Measurements from ENCODE around the gene MED31. TPM values are rescaled to one million over a fixed set of nuclear protein-coding genes. Genes with fewer than 3 reads are reported as not detected.

The MED31 gene
- total and polyA plus RNA-seq, 2 donors (not counting 3 experiments of a cell fraction or from before 2014, with no cell fraction given): 13.7 to 29.4 TPM

DNA sequence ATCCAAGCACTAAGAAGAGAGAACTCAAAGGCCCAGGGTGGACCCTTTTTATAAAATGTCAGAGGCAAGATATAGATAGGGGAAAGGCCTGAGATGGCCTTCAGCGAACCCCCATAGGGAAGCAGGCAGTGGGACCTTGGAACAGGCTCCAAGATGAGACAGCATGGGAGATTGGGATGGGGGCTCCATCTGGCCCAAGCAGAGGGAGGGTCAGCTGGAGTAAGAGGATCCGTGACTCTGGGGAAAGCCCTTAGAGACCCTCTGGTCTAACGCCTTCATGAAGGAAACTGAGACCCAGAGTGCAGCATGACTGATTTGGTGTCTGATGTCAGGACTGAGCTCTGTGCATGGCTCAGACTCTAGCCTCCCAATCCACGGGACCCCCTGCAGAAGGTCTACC lies 30.9 kb upstream of the MED31 start:
- H3K9me1 ChIP-seq (replicated peaks; ENCODE audit: control insufficient read depth, extremely low read depth, insufficient read depth, low read length): no peaks in the 10 kb centered on the region
- H3K9me3 ChIP-seq (replicated peaks; ENCODE audit: control insufficient read depth, insufficient read depth, low read length): no peaks in the 10 kb centered on the region
- no peaks in the 10 kb centered on the region for H4K20me1 ChIP-seq (replicated peaks; ENCODE audit: control insufficient read depth, extremely low read depth, insufficient read depth, low read length)
- CTCF ChIA-PET: interaction anchor here (0.9 to 1.3 kb wide), 2 partner anchors 16 to 229 kb away, joined by 3 read pairs; no protein-coding TSS in a partner anchor
- H2AFZ ChIP-seq (ENCODE audit: low read depth, low read length): no peak overlapping the region
- H3K79me2 ChIP-seq (ENCODE audit: control insufficient read depth, insufficient read depth, low read length): no peaks in the 10 kb centered on the region
- no peaks in the 10 kb centered on the region for H3K4me1 ChIP-seq (ENCODE audit: control insufficient read depth, extremely low read depth, insufficient read depth, low read length)
- BruUV-seq (replicated peaks): no TSS peak
- POLR2A ChIA-PET: no interaction called here
- FAIRE-seq: no peak
- H3K36me3 ChIP-seq (ENCODE audit: control insufficient read depth in 2 of 2, extremely low read depth in 1 of 2, insufficient read depth in 2 of 2, low read length in 2 of 2): no peaks in the 10 kb centered on the region
- no peak overlapping the region for H3K27ac ChIP-seq (ENCODE audit: insufficient read depth, low read depth, low read length)
- no peak overlapping the region for H3K4me3 ChIP-seq (replicated peaks in 1 of 3; ENCODE audit: insufficient read depth in 1 of 3, low read depth in 1 of 3, low read length in 3 of 3)
- H3K9ac ChIP-seq (replicated peaks; ENCODE audit: extremely low read depth, insufficient read depth, low read length): no peak overlapping the region
- TF ChIP-seq, protein P1, sequence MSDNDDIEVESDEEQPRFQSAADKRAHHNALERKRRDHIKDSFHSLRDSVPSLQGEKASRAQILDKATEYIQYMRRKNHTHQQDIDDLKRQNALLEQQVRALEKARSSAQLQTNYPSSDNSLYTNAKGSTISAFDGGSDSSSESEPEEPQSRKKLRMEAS (IDR thresholded peaks at IDR 0.05; ENCODE audit: insufficient read depth, insufficient read length): no peak
- TF ChIP-seq POLR2AphosphoS5 (IDR thresholded peaks at IDR 0.05; ENCODE audit: insufficient read depth, low read depth, low read length) (no peak), EZH2 (IDR thresholded peaks at IDR 0.05; ENCODE audit: borderline replicate concordance, low read depth, low read length, severe bottlenecking) (no peak), GATA2 (IDR thresholded peaks at IDR 0.05; ENCODE audit: insufficient read depth, insufficient read length, low read depth, low read length) (no peak), JUN (IDR thresholded peaks at IDR 0.05; ENCODE audit: borderline replicate concordance, insufficient read depth, insufficient read length, low read depth) (no peak), POLR2A (IDR thresholded peaks at IDR 0.05; ENCODE audit: low read depth, low read length) (no peak), MYC (IDR thresholded peaks at IDR 0.05; ENCODE audit: low read depth, low read length) (no peak), FOS (IDR thresholded peaks at IDR 0.05; ENCODE audit: borderline replicate concordance, insufficient read depth, low read length) (no peak)
- TF ChIP-seq, protein P2, sequence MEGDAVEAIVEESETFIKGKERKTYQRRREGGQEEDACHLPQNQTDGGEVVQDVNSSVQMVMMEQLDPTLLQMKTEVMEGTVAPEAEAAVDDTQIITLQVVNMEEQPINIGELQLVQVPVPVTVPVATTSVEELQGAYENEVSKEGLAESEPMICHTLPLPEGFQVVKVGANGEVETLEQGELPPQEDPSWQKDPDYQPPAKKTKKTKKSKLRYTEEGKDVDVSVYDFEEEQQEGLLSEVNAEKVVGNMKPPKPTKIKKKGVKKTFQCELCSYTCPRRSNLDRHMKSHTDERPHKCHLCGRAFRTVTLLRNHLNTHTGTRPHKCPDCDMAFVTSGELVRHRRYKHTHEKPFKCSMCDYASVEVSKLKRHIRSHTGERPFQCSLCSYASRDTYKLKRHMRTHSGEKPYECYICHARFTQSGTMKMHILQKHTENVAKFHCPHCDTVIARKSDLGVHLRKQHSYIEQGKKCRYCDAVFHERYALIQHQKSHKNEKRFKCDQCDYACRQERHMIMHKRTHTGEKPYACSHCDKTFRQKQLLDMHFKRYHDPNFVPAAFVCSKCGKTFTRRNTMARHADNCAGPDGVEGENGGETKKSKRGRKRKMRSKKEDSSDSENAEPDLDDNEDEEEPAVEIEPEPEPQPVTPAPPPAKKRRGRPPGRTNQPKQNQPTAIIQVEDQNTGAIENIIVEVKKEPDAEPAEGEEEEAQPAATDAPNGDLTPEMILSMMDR (IDR thresholded peaks at IDR 0.05; ENCODE audit: extremely low read depth in 1 of 2, insufficient read depth in 1 of 2, low read depth in 1 of 2, low read length in 2 of 2): no peak
- no peak overlapping the region for H3K4me2 ChIP-seq (ENCODE audit: insufficient read depth, low read length)
- intact Hi-C loops (cut with micrococcal nuclease) (no loop called here), dilution Hi-C loops (cut with MboI; ENCODE audit: extremely low pct_ligation_motif_present, low sequenced_read_pairs) (no loop called here)
- H3K27me3 ChIP-seq (ENCODE audit: control insufficient read depth in 2 of 2, insufficient read depth in 2 of 2, low read length in 2 of 2): peaks cover 2 to 8% of the 10 kb centered on the region in 2 experiments
- no peak for DNase-seq (ENCODE audit: low read depth, low spot score)

All from endothelial cell of umbilical vein (primary cell).